Stimulated activated memory B cell treated with anti-CD40 and anti-IgM and Interleukin-4, amounts not matched to agents 10 μg/mL and 1 μg/mL and 100 μg/mL, for 72 hours (primary cell): Measurements from ENCODE around the gene ST6GALNAC4.
A peak's percentile ranks its signal among the peaks of the same experiment; 100 is the strongest.

Experiments
- ATAC-seq: fragments of 150-1000 bp; cut with Tn5 transposase; 2 replicates; pipeline ENCODE4 v1.10.0; 2021
- H3K27ac Mint-ChIP-seq: one replicate; pipeline ENCODE4 v1.8.0; 2022; ENCODE audit warnings: mild to moderate bottlenecking, mixed read lengths
- H3K27me3 Mint-ChIP-seq: one replicate; pipeline ENCODE4 v1.8.0; 2022; ENCODE audit warnings: mixed read lengths
- H3K36me3 Mint-ChIP-seq: one replicate; pipeline ENCODE4 v1.8.0; 2022; ENCODE audit warnings: mixed read lengths
- H3K4me1 Mint-ChIP-seq: one replicate; pipeline ENCODE4 v1.8.0; 2022; ENCODE audit warnings: mixed read lengths
- H3K4me3 Mint-ChIP-seq: one replicate; pipeline ENCODE4 v1.8.0; 2022; ENCODE audit warnings: mild to moderate bottlenecking, moderate library complexity, mixed read lengths
- H3K9me3 Mint-ChIP-seq: one replicate; pipeline ENCODE4 v1.8.0; 2022; ENCODE audit warnings: mixed read lengths

The ST6GALNAC4 gene

GRCh38 chr9:127917603-127918002 is 762 bp upstream of the ST6GALNAC4 start:
- H3K27me3 Mint-ChIP-seq, result no peaks in the 10 kb centered on the region
- peak; percentile 79 for ATAC-seq
- H3K4me1 Mint-ChIP-seq, result peaks cover 77% of the 10 kb centered on the region
- peaks cover 31% of the 10 kb centered on the region for H3K36me3 Mint-ChIP-seq
- H3K27ac Mint-ChIP-seq, result peak overlapping the region; percentile 91
- no peaks in the 10 kb centered on the region for H3K9me3 Mint-ChIP-seq
- peak overlapping the region; percentile 92 for H3K4me3 Mint-ChIP-seq

- H3K27me3 Mint-ChIP-seq, result no peaks in the 10 kb centered on the region
These were observed 781 bp downstream of the ST6GALNAC4 start for GRCh38 chr9:127915801-127916719.

GRCh38 chr9:127915325-127915752 is 1.5 kb downstream of the ST6GALNAC4 start:
- Mint-ChIP-seq H3K9me3 (no peaks in the 10 kb centered on the region), H3K4me3 (peak overlapping the region; percentile 92), H3K36me3 (peaks cover 50% of the 10 kb centered on the region), H3K27ac (peak overlapping the region; percentile 91), H3K27me3 (no peaks in the 10 kb centered on the region), H3K4me1 (peaks cover 82% of the 10 kb centered on the region)
- peak; percentile 0 for ATAC-seq

More at GRCh38 chr9:127915801-127916719, 781 bp downstream of the ST6GALNAC4 start:
- peaks cover 43% of the 10 kb centered on the region for H3K36me3 Mint-ChIP-seq
- H3K4me3 Mint-ChIP-seq, result peak overlapping the region; percentile 92
- peak; percentile 56 for ATAC-seq
- H3K9me3 Mint-ChIP-seq, result no peaks in the 10 kb centered on the region
- peaks cover 80% of the 10 kb centered on the region for H3K4me1 Mint-ChIP-seq
- H3K27ac Mint-ChIP-seq, result peak overlapping the region; percentile 91

GRCh38 chr9:127913682-127914081 is 3.2 kb downstream of the ST6GALNAC4 start:
- ATAC-seq, result no peak
- Mint-ChIP-seq H3K27me3 (no peaks in the 10 kb centered on the region), H3K36me3 (peaks cover 53% of the 10 kb centered on the region), H3K9me3 (no peaks in the 10 kb centered on the region), H3K27ac (peak overlapping the region; percentile 94), H3K4me3 (no peak overlapping the region), H3K4me1 (peaks cover 73% of the 10 kb centered on the region)

- H3K4me1 Mint-ChIP-seq, result peaks cover 65% of the 10 kb centered on the region
- no peaks in the 10 kb centered on the region for H3K27me3 Mint-ChIP-seq
- H3K9me3 Mint-ChIP-seq, result no peaks in the 10 kb centered on the region
- H3K27ac Mint-ChIP-seq, result peak overlapping the region; percentile 94
- H3K36me3 Mint-ChIP-seq, result peaks cover 59% of the 10 kb centered on the region
- H3K4me3 Mint-ChIP-seq, result no peak overlapping the region
- ATAC-seq, result no peak
These were observed 4.0 kb downstream of the ST6GALNAC4 start for GRCh38 chr9:127912882-127913281.

- no peak for ATAC-seq
These were observed 4.5 kb downstream of the ST6GALNAC4 start for GRCh38 chr9:127912296-127912695.

GRCh38 chr9:127910613-127911205 is 6.1 kb downstream of the ST6GALNAC4 start:
- Mint-ChIP-seq H3K36me3 (peaks cover 59% of the 10 kb centered on the region), H3K27ac (peak overlapping the region; percentile 94), H3K27me3 (no peaks in the 10 kb centered on the region), H3K4me1 (peaks cover 68% of the 10 kb centered on the region), H3K4me3 (peak overlapping the region; percentile 59), H3K9me3 (no peaks in the 10 kb centered on the region)
- no peak for ATAC-seq

More at GRCh38 chr9:127912296-127912695, 4.5 kb downstream of the ST6GALNAC4 start:
- H3K36me3 Mint-ChIP-seq, result peaks cover 59% of the 10 kb centered on the region
- H3K27me3 Mint-ChIP-seq, result no peaks in the 10 kb centered on the region
- peak overlapping the region; percentile 94 for H3K27ac Mint-ChIP-seq
- H3K9me3 Mint-ChIP-seq, result no peaks in the 10 kb centered on the region
- H3K4me3 Mint-ChIP-seq, result no peak overlapping the region
- H3K4me1 Mint-ChIP-seq, result peaks cover 60% of the 10 kb centered on the region

- H3K4me1 Mint-ChIP-seq, result peaks cover 68% of the 10 kb centered on the region
- H3K4me3 Mint-ChIP-seq, result no peak overlapping the region
- peaks cover 59% of the 10 kb centered on the region for H3K36me3 Mint-ChIP-seq
- no peaks in the 10 kb centered on the region for H3K27me3 Mint-ChIP-seq
- H3K27ac Mint-ChIP-seq, result peak overlapping the region; percentile 94
- no peaks in the 10 kb centered on the region for H3K9me3 Mint-ChIP-seq
- ATAC-seq, result no peak
These were observed 7.0 kb downstream of the ST6GALNAC4 start for GRCh38 chr9:127909839-127910273.

GRCh38 chr9:127908660-127908926 is 8.2 kb downstream of the ST6GALNAC4 start:
- Mint-ChIP-seq H3K36me3 (peaks cover 49% of the 10 kb centered on the region), H3K27ac (no peak overlapping the region), H3K9me3 (no peaks in the 10 kb centered on the region), H3K4me3 (no peak overlapping the region), H3K27me3 (no peaks in the 10 kb centered on the region), H3K4me1 (peaks cover 69% of the 10 kb centered on the region)
- no peak for ATAC-seq

GRCh38 chr9:127907867-127908659 is 8.8 kb downstream of the ST6GALNAC4 start:
- Mint-ChIP-seq H3K4me3 (no peak overlapping the region), H3K27ac (peak overlapping the region; percentile 99), H3K36me3 (peaks cover 44% of the 10 kb centered on the region), H3K27me3 (no peaks in the 10 kb centered on the region), H3K9me3 (no peaks in the 10 kb centered on the region), H3K4me1 (peaks cover 73% of the 10 kb centered on the region)
- ATAC-seq, result no peak

GRCh38 chr9:127905788-127906191 is 11.1 kb downstream of the ST6GALNAC4 start:
- peaks cover 69% of the 10 kb centered on the region for H3K4me1 Mint-ChIP-seq
- peak; percentile 67 for ATAC-seq

GRCh38 chr9:127905004-127905728 is 11.7 kb downstream of the ST6GALNAC4 start:
- Mint-ChIP-seq H3K27ac (peak overlapping the region; percentile 99), H3K9me3 (no peaks in the 10 kb centered on the region), H3K27me3 (no peaks in the 10 kb centered on the region), H3K36me3 (peaks cover 18% of the 10 kb centered on the region), H3K4me1 (peaks cover 66% of the 10 kb centered on the region), H3K4me3 (peak overlapping the region; percentile 88)
- peak; percentile 62 for ATAC-seq

More at GRCh38 chr9:127905788-127906191, 11.1 kb downstream of the ST6GALNAC4 start:
- H3K27ac Mint-ChIP-seq, result peak overlapping the region; percentile 99
- H3K4me3 Mint-ChIP-seq, result peak overlapping the region; percentile 88
- no peaks in the 10 kb centered on the region for H3K27me3 Mint-ChIP-seq
- peaks cover 25% of the 10 kb centered on the region for H3K36me3 Mint-ChIP-seq
- no peaks in the 10 kb centered on the region for H3K9me3 Mint-ChIP-seq

- Mint-ChIP-seq H3K36me3 (peaks cover 13% of the 10 kb centered on the region), H3K27ac (peak overlapping the region; percentile 99), H3K4me3 (peak overlapping the region; percentile 88), H3K4me1 (peaks cover 70% of the 10 kb centered on the region), H3K9me3 (no peaks in the 10 kb centered on the region), H3K27me3 (no peaks in the 10 kb centered on the region)
- peak; percentile 1 for ATAC-seq
These were observed 12.3 kb downstream of the ST6GALNAC4 start for GRCh38 chr9:127904561-127905003.
